Activated CD4-positive, alpha-beta T cell treated with anti-CD3 and anti-CD28 coated beads, Interleukin-2, amount 50 U/mL, for 4 hours (primary cell): ENCODE data around the gene SLX9.

Source experiments
- DNase-seq, 2 experiments: peaks; one replicate each; pipeline ENCODE4 v3.0.0-alpha.2; 2020

SLX9 gene, protein sequence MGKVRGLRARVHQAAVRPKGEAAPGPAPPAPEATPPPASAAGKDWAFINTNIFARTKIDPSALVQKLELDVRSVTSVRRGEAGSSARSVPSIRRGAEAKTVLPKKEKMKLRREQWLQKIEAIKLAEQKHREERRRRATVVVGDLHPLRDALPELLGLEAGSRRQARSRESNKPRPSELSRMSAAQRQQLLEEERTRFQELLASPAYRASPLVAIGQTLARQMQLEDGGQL

DNA sequence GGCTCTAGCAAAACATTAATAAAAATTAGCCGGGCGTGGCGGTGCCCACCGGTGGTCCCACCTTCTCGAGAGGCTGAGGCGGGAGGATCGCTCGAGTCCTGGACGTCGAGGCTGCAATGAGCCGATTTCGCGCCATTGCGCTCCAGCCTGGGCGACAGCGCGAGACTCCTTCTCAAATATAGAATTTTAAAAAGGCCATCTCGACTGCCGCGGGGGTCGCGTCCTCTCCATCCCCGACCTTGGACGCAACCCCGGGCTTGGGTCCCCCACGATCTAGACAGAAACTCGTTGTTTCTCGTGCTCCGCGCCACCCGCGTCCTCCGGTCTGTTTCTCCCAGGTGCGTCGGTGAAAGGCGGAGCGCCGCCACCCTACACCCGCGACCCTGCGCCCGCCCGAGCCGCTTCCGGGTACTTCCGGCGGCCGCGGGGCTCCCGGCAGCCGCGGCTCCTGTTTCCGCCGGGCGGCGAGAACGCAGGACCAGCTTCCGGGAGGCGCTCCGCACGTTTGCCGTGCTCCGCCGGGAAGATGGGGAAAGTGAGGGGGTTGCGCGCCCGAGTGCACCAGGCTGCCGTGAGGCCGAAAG lies at the start of gene SLX9:
Gene SLX9 (plus strand): TSS at position 498 of the 584 bp plus-strand sequence. CDS start 29 bp downstream, at position 527.
- peak; percentile 66 to 71 for DNase-seq

DNA sequence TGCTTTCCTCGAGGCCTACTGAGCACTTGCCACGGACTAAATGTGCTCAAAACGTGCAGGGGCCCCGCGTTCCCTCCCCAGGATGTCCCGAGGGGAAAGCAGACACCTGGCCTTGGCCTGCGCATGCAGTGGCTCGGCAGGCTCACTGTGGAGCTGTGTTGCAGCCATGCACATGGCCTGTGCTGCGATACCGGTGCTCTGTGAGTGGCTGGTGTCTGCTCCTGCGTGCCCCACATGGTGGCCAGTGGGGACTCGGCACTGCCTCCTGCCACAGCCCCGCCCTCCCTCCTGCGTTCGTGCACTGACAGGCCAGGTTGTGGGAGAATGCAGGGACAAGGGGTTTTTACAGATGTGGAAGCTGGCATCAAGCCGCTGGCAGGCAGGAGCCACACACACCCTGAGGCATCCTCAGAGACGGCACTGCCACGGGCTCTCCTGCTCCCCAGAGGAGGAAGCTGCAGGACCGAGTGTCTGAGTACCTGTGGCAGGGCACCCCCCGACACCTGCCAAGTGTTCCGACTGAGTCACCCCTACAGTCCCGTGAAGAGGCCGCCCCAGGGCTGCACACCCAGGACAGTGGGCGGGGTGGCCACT lies 49.4 kb upstream of the SLX9 start:
- DNase-seq = no peak

DNA sequence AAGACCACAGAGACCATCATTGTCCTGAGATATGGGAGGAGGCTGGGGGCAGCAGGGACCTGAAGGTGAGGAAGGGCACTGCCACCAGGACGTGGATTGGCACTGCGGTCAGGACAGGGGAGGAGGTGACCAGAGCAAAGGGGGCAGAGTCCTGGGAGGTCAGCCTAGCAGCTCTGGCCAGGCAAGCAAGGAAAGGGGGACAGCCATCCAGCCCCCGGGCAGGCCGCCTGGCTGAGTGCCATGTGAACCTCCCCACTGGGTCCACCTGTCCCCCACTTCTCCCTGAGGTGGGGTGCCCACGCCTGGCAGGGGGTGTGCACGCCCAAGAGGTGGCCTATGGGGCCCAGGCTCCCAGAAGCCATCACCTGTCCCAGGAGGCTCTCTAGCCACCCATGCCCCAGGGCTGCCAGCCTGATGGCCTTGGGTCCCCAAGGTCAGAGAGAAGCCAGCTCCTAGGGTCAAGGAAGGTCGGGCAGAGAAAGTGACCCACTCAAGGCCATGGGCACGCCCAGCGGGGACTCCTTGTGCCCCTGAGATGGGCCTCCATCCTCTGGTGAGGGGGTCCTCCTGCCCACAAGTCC lies 48.8 kb upstream of the SLX9 start:
- no peak for DNase-seq

DNA sequence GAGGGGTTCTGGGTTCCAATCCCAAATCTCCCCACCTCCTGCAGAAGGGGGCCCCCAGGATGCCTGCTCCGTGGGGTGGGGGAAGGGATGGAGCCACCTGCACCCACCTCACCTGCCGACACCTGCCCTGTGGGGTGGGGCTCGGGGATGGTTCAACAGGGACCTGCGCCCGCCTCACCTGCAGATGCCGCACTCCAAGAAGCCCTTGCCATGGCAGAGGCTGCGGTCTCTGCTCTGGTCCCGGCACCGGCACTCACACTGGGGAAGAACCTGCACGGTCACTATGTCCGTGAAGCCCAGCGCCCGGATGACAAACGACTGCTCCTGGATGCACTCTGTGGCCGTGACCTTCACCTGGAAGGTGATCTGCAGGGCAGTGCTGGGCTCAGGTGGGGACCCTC lies 48.2 kb upstream of the SLX9 start:
- no peak for DNase-seq

DNA sequence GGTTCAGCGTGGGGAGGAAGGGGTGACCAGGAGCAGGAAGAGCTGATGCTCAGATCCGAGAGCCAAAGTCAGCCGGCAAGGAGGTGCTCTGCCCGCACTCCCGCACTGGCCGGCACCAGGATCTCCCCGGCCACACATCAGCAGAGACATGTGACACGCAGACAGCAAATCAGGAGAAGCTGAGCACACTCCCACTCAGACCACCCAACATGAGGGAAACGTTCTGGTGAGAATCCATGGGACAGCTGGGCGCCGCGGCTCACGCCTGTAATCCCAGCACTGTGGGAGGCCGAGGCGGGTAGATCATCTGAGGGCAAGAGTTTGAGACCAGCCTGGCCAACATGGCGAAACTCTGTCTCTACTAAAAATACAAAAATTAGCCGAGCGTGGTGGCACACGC lies 47.7 kb upstream of the SLX9 start:
- no peak for DNase-seq

DNA sequence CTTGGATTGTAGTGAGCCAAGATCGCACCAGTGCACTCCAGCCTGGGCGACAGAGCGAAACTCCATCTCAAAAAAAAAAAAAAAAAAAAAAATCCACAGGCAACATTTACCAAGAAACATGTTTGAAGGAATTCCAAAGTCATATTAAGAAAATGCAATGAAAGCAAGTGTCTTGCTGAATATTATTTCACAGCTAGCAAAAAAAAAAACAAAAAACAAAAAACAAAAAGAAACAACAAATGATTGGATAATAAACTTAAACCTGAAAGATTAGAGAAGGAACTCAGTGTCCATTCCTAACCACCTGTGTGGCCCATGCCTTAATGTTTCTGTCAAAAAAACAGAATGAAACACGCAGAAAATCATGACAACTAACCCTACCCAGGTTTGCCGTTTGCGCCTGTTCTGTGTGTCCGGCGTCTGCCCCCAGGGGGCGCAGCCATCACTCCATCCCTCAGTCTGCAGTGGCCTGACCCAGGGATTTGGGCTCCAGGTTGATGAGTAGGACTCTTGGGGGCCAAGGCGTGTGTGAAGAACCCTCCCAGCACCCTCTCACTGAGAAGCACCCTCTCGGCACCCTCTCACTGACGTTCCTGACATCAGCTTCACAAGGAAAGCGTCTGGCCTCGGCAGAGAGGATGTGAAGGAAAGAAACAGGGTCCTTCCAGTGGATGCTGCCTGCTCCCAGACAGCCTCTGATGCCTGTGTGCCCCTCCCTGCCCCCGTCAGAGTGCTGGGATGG lies 47.1 kb upstream of the SLX9 start:
- DNase-seq = peak; percentile 78 to 80

DNA sequence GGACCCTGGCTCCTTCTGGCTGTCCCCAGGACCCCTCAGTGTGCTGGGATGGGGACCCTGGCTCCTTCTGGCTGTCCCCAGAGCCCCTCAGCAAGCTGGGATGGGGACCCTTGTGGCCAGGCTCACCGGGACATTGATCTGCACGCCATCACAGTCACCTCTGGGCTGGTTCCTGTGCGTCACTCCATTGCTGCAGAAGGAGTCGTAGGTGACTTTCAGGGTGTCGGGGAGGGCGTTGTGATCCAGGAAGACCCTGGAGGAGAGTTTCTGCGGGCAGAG lies 46.6 kb upstream of the SLX9 start:
- DNase-seq = no peak

DNA sequence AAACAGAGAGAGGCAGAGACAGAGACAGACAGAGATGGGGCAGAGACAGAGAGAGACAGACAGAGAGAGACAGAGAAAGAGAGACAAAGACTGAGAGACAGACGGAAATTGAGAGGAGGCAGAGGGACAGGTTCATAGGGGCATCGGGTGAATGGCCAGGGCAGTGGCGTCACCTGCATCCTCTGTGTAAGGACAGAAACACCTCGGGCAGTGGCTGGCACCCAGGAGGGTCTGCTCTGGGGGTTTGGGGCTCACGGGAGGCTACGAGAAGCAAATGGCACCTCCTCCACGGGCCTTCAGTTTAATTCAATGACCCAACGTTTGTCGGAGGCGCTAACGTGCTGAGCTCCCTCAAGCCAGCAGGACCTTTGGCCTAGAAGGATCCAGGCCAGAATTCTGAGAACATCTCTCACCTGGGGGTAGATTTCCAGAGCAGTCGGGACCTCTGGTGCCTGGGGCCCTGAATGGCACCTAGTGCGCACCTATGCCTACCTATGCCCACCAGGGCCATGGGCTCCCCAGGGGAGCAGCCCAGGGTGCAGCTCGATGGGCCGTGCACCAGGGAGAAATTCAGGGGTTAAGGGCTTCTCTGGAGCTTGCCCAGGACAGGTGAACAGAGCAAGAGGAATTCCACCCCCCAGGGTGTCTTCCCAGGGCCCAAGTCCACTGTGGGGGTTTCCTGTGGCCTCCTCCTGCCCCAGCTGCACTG lies 45.7 kb upstream of the SLX9 start:
- no peak for DNase-seq

DNA sequence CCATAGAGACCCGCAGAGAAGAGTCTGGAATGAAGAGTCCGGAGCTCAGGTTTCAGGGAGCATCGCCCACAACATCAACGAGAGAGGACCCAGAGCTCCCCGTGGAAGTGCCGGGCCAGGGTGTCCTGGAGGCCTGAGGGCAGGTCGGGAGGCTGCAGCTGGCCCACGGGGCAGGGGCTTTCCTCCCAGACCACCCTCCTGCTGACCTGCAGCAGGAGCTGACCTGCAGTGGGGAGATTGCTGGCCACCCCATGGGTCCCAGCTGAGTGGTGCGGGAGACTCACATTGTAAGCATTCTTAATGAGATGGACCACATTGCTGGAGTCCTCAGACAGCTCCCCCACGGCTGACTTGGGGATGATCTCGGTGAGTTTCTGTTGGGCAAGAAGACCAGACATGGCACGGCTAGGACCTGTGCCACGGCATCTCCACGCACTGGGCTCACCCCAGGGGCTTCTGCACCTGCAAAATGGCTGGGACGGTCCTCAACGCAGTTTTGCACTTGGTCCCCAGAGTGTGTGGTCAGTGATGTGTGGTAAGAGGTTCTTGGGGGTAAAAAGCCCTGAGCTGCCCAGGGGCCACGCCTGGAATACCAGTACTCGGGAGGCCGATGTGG lies 45.0 kb upstream of the SLX9 start:
- DNase-seq = no peak

DNA sequence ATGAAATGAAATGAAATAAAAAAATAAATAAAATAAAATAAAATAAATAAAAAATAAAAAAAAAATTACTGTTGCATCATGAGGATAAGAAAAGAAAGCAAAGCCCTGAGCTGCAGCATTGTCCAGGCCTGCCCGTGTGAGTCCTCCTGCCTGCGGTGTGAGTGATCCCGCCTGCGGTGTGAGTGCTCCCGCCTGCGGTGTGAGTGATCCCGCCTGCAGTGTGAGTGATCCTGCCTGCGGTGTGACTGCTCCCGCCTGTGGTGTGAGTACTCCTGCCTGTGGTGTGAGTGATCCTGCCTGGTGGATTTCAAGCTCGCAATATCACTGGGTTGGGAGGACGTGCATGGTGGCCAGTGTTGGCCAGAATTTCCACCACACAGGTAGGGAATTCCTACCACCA lies 44.0 kb upstream of the SLX9 start:
- no peak for DNase-seq

DNA sequence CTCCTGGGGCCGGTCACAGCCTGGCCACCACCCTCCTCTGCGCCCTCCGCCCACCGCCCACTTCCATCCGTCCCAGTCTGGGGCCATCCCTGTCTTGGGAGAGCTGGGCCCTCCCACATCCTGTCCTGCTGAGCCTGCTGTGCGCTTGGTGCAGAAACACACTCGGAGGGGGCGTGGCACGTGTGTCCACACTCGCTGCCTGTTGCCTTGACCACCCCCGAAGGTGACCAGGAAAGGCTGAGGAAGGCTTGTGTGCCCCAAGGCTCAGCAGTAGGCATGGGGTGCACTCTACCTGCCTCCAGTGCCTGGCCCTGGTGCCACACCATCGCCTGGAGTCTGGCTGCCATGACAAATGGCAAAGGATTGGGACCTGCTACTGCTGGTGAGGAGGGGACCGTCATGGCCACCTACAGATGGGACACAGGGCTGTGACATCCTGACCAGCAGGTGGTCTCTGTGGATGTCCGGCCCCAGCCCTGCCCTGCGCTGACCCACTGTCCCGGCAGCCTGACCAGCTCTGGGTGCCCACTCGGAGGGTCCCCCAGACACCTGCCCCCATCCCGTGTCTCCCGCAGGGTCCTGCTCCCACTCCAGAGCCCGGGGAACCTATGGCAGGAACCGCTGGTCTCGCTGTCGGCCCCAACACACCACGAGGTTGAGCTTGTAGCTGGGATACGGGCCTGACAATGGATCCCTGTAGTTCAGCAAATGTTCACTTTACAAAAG lies 43.1 kb upstream of the SLX9 start:
- DNase-seq = no peak

DNA sequence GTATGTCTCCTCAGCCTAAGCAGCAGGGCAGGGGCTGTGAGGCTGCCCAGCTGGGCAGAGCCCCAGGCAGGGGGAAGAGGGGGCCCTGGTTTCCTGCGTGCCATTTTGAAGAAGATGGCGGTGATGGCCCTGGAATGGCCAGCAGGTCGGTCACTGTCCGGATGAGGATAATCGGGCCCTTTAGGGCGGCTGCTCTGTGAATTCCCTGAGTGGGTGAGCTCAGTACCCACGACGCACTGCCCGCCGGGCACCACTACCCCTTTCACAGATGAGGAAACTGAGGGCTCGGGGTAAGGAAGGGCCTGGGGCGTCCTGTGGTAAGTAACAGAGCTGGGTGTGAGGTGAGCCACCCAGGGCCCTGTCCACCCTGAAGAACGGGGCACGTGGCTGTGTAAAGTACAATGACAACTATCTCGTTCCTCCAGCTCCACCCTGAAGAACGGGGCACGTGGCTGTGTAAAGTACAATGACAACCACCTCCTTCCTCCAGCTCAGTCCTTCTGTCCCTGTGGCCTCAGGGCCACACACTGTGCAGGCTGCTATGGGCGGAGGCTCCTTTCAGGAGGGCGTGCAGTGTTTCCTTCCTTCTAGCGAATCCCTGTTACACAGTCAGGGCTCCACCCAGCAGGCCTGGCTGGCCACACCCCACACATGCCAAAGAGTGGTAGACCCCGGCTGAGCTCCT lies 42.4 kb upstream of the SLX9 start:
- DNase-seq = no peak

DNA sequence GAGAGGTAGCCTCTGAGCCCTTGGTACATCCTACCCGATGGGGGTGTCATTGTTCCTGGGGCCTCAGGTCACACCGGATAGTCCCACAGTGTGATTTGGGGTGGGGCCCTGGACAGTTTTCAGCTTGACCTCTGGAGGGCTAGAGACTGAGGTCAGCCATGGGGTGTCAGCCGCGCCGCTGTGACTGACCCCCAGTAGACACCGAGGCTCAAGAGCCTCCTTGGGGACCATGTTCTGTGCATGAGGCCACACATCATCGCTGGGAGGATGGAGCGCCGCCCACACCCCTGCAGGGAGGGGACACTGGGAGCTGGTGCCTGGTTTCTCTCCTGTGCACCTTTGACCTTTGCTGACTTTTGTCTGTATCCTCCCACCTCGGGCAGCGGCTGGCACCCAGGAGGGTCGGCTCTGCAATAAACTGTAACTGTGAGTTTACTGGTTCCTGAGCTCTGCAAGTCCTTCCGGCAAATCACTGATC lies 41.8 kb upstream of the SLX9 start:
- DNase-seq = no peak

DNA sequence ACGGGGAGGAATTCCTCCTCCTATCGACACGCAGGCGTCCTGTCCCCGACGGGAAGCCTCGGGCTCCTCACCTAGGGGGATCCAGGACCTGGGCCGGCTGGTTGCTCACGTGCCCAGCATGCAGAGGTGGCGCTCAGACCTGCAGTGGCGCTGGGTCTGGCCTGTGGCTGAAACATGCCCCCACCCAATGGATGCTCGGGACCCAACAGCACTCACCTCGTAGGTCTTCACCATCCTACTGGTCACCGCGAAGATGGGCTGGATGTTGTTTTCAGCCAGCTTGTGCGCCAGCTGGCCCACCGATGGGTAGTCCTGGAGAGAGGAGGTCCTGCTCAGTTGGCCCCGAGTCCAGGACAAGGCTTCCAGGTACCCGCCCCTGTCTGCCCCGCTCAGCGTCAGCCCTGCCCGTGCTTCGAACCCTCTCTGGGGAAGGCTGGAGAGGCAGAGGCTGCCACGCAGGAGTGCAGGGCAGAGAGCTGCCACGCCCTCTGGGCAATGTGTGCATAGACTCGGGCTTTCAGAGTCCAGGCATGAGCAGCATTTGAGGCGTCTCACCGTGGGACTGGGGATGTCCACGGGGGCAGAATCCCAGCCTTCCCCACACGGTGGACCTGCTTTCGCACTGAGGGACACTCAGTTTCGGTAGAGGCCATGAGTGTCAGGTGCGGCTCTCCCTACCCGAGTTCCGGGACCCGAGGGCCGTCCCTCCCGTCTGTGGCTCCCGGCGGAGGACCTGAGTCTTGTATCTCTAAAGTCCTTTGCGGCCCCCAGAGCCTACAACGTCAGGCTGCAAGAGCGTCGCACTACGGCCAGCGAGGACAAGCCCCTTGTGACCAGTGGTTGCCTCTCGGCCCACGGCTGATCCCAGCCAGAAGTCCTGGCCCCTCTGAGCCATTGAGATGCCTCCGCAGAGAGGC lies 40.7 kb upstream of the SLX9 start:
- no peak for DNase-seq

DNA sequence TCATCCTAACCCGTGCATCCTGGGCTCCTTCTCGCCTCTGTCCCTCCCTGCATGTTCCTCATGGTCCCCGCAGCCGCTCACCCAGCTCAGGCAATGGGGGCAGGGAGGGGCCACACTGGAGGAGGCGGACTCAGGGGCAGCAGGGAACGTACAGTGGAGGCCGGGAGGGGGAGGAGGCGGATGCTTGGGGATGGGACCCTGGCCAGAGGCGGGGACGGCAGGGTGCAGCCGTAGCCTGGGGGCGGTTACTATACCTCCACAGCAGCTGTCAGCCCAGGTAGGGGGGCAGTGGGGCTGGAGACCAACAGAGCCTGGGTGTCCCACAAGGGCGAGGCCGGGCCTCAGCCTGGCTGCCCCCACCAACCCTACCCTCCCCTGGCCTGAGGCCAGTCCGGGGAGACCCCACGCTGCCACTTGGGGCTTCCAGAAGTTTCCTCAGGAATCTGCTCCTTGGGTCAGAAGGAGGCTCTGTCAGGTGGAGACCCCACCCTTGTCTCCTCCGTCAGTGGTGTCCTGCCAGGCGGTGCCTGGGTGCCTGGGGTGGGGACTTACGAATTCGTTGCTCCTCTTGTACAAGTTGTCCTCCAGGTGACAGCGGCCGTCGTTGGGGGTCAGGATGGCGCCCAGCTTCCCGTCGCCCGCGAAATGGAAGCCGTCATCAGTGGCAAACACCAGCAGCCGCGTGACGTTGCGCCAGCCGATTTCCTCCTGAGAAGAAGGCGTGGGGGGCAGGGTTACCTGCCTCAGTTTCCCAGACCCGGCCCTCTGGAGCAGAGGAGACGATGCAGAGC lies 39.9 kb upstream of the SLX9 start:
- no peak for DNase-seq

DNA sequence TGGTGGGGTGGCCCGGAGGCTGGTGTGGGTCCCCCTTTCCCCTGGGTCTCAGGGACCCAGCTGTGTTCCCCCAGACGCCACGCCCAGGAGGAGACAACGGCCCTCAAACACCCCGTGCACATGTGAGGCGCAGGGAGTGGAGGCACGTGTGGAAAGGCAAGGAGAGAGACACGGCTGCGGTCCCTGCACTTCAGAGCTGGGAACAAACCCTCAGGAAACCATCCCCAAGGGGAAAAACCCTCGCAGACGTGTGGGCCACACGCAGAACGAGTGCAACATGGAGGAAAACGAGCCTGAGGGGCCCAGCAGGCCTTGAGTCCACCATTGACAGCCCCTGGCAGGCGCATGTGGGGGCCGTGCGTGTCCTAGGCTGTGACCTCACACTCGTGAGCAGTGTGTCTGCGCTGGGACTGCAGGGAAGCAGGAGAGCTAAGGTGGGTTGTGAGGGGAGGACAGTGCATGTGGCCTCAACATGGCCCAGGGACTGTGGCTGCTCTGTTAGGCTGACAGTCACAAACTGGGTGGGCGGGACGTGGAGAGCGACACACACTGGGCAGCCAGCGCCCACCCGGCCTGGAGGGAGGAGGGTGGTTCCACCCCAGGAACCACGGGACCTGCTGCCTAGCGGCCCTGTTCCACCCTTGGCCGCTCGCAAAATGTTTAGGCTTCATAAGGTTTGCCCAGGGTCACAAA lies 39.1 kb upstream of the SLX9 start:
- no peak for DNase-seq

DNA sequence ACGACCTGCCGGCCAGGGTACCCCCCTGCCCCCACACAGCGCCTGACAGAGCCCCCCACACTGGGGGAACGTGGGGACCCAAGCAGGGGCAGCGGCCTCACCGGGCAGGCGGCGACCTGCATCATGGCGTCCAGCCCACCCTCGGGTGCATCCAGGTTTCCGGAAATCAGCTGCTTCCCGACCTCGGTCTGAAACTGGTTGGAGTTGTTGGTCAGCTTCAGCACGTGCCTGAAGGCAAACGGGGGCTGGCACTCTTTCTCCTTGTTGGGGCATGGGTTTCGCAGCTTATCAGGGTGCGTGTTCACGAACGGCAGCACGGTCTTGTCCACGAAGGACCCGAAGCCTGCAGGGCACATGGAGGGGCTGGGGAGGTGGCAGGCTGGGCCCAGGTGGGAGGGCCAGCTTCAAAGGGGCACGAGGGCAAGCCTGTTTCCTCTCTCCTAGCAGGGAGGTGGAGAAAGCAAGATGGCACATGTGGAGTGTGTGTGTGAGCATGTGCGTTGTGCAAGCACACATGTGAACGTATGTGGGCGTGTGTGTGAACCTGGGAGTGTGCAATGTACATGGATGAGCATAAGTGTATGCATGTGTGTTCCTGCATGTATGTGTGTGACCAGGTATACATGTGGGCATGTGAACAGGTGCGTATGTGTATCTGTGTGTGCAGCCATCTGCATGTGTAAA lies 38.3 kb upstream of the SLX9 start:
- DNase-seq = no peak
